GM10266 (cell line): Measurements from ENCODE around the gene SEC24C.
"Not testable (repeated sequence)": the region's sequence is repeated elsewhere in the genome, so short reads cannot be mapped to it uniquely, and the experiment has no call there.

Source experiments
- DNase-seq: peaks from one replicate; pipeline ENCODE4 v3.0.0; 2012; ENCODE audit errors: extremely low spot score
- TF ChIP-seq, protein P1 (sequence below): IDR thresholded peaks from 2 replicates; pipeline ENCODE4 v1.5.1; 2012; ENCODE audit warnings: mild to moderate bottlenecking, low read depth; ENCODE audit not compliant: control insufficient read depth, insufficient read depth; ENCODE audit errors: missing control alignments

SEC24C gene

GRCh38 chr10:73788864-73789658 lies 44.9 kb downstream of the SEC24C start:
- DNase-seq, result no peak
- TF ChIP-seq, protein P1, sequence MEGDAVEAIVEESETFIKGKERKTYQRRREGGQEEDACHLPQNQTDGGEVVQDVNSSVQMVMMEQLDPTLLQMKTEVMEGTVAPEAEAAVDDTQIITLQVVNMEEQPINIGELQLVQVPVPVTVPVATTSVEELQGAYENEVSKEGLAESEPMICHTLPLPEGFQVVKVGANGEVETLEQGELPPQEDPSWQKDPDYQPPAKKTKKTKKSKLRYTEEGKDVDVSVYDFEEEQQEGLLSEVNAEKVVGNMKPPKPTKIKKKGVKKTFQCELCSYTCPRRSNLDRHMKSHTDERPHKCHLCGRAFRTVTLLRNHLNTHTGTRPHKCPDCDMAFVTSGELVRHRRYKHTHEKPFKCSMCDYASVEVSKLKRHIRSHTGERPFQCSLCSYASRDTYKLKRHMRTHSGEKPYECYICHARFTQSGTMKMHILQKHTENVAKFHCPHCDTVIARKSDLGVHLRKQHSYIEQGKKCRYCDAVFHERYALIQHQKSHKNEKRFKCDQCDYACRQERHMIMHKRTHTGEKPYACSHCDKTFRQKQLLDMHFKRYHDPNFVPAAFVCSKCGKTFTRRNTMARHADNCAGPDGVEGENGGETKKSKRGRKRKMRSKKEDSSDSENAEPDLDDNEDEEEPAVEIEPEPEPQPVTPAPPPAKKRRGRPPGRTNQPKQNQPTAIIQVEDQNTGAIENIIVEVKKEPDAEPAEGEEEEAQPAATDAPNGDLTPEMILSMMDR, result no peak

GRCh38 chr10:73789659-73790055 lies 45.5 kb downstream of the SEC24C start:
- TF ChIP-seq, protein P1, result no peak
- no peak for DNase-seq

DNA sequence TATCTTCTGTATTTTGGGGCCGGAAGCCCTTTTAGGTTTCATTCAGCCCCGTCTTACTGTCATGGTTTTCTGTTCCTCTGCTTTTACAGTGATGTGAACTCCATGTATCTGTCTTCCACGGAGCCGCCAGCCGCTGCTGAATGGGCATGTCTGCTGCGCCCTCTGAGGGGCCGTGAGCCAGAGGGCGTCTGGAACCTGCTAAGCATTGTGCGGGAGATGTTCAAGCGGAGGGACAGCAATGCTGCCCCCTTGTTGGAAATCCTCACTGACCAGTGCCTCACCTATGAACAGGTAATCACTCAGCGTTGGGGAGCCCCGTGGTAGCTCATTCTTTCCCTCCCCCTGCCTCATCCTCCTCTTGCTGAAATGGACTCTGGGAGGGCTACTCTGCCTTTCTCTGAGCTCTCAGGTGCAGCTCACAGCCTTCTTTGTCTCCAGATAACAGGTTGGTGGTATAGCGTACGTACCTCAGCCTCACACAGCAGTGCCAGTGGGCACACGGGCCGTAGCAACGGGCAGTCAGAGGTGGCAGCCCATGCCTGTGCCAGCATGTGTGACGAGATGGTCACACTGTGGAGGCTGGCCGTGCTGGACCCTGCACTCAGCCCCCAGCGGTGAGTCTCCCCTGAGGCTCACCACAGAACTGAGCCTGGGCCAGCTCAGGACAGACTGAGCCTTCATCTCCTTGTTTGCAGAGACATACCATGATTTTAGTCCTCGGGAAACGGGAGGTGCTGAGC lies 46.9 kb downstream of the SEC24C start:
- TF ChIP-seq, protein P1, result no peak
- no peak for DNase-seq

DNA sequence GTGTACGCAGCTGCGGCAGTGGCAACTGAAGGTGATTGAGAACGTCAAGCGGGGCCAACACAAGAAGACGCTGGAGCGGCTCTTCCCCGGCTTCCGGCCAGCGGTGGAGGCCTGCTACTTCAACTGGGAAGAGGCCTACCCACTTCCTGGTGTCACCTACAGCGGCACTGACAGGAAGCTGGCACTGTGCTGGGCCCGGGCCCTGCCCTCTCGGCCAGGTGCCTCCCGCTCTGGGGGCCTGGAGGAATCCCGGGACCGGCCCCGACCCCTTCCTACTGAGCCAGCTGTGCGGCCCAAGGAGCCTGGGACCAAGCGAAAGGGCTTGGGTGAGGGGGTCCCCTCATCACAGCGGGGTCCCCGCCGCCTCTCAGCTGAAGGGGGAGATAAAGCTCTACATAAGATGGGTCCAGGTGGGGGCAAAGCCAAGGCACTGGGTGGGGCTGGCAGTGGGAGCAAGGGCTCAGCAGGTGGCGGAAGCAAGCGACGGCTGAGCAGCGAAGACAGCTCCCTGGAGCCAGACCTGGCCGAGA lies 47.8 kb downstream of the SEC24C start:
- no peak for DNase-seq
- TF ChIP-seq, protein P1, result no peak

- TF ChIP-seq, protein P1, result no peak
- DNase-seq, result no peak
These were observed 49.3 kb downstream of the SEC24C start for GRCh38 chr10:73793456-73793855.

DNA sequence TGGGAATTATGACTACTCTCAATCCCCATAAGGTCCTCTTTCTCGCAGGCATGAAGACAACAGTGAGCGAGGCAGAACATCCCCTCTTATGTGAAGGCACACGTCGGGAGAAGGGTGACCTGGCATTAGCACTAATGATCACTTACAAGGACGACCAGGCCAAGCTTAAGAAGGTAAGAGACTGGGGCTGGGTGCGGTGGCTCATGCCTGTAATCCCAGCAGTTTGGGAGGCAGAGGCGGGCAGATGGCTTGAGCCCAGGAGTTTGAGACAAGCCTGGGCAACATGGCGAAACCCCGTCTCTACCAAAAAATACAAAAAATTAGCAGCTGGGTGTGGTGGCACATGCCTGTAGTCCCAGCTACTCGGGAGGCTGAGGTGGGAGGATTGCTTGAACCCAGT lies 51.3 kb downstream of the SEC24C start:
- DNase-seq, result not testable (repeated sequence)

- not testable (repeated sequence) for DNase-seq
These were observed 51.9 kb downstream of the SEC24C start for GRCh38 chr10:73796035-73796434.

DNA sequence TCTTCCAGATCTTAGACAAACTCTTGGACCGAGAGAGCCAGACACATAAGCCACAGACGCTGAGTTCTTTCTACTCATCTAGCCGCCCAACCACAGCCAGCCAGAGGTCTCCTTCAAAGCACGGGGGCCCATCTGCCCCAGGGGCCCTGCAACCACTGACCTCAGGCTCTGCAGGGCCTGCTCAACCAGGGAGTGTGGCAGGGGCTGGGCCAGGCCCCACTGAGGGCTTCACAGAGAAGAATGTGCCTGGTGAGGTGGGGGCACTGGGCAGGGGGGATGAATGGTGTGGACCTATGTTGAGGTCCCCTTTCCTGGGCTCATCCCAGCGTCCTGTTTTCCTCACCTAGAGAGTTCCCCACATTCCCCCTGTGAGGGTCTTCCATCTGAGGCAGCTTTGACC lies 52.6 kb downstream of the SEC24C start:
- DNase-seq, result no peak
- TF ChIP-seq, protein P1, result no peak
